Adipose tissue (tissue), 3 donors: ENCODE measurements around the gene PPIL1. TPM values are rescaled to one million over a fixed set of nuclear protein-coding genes. Genes with fewer than 3 reads are reported as not detected.

Experiments used
- H3K27ac ChIP-seq: one replicate; pipeline ENCODE4 v1.5.1; 2013; ENCODE audit warnings: low read depth, low read length
- WGBS, 3 donors: extraction: QIAGEN DNeasy Blood & Tissue Kit; methylation state at CpG; one replicate each; pipeline ENCODE4 v1.1.7; 2013; 5-methylcytosine and 5-hydroxymethylcytosine counted together
- polyA plus RNA-seq, 3 donors: library from polyadenylated mRNA; stranded (reverse); fragments of 200-250 nt; gene quantifications; one replicate each; pipeline ENCODE4 v1.2.3, GENCODE V29; 2013
- donor health status: healthy with polysubstance abuse.
- donor health status: Bipolar disorder and iron deficiency.
- donor health status: healthy.

PPIL1 gene
- 10 to 100 TPM; 13.0 to 46.3 (median 13.3) TPM for polyA plus RNA-seq

DNA sequence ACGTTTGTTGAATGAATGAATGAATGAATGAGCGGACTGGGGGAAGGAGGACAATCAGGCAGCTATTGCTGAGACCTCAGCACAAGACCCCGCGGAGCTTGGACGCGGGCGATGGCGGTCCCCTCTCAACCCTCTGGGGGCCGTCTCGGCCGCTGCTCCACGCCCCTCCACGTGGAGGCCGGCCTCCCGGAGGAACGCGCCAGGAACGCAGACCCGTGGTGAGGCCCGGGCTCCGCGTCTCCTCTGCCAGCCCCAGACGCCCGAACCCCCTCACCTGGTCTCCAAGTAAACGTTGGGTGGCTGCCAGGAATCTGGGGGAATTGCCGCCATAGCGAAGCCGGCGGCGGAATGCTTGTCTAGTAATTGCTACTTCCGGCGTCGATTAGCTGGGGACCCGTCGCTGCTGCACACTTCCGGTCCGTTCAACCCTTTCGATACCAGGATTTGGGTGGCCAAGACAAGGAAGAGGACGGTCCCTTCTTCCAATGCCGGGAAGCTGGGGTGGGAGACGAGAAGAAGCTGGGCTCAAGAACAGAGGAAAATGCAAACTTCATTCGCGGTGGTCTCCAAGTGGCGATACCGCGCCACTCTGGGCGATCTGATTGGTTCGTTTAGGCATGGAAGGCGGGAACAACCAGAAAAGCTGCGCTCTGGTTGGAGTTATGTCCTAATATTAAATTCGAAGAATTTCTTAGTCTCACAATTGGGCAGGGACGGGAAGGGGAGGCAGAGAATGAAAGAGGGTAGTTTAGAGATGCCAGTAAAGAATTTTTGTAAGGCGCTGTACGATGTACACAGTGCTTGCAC lies at the start of gene PPIL1:
PPIL1 (minus strand) TSS at position 361 of the 807 bp plus-strand sequence; CDS start at position 330, 31 bp downstream.
- peak within 1 kb of the TSS; percentile 36 for H3K27ac ChIP-seq
- WGBS, 3 donors, result 0 to 1% (median 0%) methylated on average over 54 of the region's 54 CpGs

DNA sequence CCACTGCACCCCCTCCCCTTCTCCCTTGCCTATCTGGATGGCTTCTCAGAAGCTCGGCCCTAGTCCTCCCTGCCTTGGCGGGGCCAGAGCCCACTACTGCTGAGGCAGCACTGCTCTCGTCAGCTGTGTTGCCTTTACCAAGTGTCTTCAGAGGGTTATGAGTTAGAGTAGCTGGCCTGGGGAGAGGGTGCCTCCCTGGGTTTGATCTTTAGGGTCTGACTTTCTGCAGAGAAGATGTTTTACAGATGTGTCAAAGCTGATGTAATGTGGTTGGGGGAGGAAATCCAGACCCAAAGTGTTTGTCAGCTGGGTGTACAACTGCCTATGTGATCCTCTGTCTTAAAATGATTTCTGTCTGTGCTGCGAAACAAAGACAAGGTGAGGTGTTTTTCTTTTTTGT lies 49.5 kb upstream of the PPIL1 start:
- no peak overlapping the region for H3K27ac ChIP-seq
- 80 to 90% (median 86%) methylated on average over 4 of the region's 4 CpGs for WGBS, 3 donors

DNA sequence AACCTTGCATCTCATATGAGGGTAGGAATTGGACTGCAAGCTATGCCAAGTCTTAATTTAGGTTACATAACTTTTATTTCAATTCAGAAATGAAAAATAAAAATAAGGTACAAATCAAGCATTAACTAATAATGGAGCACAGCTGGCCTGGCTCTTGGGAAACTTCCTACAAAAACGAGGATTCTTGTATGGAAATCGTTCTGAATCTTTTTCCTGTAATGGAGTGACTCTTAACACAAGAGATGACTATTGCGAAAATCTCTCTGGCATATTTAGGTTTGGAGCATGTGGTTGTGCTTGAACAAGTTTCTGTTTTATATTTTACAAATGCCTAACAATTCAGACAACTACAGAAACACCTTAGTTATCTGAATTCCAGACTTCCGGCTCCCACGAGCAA lies 45.9 kb upstream of the PPIL1 start:
- WGBS, 3 donors, result 61 to 89% (median 66%) methylated on average over 5 of the region's 5 CpGs
- H3K27ac ChIP-seq, result no peak overlapping the region

DNA sequence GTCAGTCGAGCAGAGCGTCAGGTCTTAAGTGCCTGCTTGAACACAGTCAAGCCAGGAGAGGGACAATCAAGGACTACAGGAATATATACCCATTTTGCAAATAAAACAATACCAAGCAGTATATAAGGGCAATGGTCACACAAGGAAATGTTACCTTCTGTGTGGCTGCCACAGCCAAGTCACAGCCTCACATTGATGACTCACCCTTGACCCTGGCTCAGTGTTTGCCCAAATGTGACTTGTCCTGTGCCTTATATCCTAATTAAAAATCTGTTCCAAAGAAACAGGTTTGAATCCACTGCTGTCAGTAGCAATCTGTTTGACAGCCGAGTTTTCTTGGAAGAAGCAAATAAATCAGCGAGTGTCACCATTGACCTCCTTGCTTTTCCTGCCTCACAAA lies 45.4 kb upstream of the PPIL1 start:
- H3K27ac ChIP-seq, result no peak overlapping the region
- WGBS, 3 donors, result 85 to 89% (median 89%) methylated on average over 4 of the region's 4 CpGs

DNA sequence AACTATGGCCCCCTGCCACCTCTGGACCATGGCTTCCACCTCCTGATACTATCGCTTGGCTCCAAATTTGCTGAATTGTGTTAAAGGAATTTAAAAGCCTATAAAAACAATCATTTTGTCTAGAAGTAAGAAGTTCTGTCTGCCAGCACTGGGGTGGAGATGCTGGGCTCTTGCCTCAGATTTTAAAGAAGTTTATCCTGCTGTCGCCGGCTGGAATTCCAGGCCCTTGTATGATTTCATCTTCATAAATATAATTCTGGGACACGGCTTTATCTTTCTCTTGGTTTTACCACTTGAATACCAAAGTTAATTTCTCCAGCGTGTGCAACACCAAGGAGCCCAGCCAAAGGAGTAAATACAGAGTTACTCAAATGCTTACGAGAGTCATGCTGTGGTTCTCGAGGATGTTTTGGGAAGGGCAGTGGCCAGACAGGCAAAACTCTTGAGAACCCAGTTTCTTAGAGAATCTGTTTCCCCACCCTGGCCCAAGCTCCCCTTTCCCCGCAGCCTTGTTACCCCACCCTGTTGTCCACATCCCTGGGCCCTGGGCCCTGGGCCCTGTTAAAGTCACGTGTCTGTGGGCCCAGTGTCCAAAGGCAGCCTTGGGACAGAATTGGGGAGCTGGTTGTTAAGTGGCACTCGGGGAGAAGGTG lies 43.1 kb upstream of the PPIL1 start:
- no peak overlapping the region for H3K27ac ChIP-seq
- WGBS, 3 donors, result 68 to 83% (median 76%) methylated on average over 10 of the region's 10 CpGs

DNA sequence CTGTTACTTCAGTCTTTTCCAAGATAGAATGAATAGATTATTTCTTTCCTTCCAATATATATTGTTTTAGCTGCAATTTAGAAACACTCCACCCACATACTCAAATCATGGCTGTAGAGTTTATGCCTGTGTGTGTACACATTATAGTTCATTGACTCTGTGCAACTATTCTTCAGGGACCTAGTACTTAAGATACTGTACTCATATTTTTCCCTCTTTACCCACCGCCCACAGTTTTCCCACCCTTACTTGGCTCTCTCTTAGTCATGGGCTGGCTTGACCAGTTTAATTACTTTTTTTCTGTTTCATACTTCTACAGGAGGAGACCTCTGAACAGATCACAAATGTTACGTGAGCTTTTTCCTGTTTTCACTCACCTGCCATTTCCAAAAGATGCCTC lies 41.5 kb upstream of the PPIL1 start:
- 84 to 91% (median 88%) methylated on average over 2 of the region's 2 CpGs for WGBS, 3 donors
- H3K27ac ChIP-seq, result no peak overlapping the region

DNA sequence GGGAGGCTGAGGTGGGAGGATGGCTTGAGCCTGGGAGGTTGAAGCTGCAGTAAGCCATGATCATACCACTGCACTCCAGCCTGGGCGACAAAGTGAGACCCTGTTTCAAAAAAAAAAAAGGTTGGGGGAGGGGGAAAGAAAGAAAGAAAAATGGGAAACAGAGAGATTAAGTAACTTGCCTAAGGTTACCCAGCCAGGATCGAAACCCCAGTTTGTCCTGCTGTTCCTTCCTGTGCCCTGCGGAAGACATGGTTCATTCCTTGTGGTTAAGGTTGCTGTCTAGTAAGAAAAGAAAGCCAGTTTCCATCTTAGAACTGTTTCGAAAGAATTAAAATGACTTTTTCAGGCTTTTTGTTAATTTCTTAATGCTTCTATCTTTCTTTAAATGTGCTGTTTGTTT lies 41.0 kb upstream of the PPIL1 start:
- 70 to 90% (median 84%) methylated on average over 4 of the region's 4 CpGs for WGBS, 3 donors
- no peak overlapping the region for H3K27ac ChIP-seq

DNA sequence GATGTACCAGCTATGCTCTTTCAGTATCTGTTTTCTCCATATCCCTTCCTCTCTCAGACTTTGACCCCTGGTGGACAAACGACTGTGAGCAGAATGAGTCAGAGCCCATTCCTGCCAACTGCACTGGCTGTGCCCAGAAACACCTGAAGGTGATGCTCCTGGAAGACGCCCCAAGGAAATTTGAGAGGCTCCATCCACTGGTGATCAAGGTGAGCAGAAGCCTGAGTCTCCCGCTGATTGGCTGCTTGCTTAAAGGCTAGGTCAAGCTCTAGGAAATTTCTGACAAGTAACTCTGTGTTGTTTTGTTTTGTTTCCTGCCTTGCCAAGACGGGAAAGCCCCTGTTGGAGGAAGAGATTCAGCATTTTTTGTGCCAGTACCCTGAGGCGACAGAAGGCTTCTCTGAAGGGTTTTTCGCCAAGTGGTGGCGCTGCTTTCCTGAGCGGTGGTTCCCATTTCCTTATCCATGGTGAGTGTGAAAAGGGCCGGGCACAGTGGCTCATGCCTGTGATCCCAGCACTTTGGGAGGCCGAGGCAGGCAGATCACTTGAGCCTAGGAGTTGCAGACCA lies 39.7 kb upstream of the PPIL1 start:
- WGBS, 3 donors, result 67 to 75% (median 74%) methylated on average over 10 of the region's 10 CpGs
- H3K27ac ChIP-seq, result no peak overlapping the region

DNA sequence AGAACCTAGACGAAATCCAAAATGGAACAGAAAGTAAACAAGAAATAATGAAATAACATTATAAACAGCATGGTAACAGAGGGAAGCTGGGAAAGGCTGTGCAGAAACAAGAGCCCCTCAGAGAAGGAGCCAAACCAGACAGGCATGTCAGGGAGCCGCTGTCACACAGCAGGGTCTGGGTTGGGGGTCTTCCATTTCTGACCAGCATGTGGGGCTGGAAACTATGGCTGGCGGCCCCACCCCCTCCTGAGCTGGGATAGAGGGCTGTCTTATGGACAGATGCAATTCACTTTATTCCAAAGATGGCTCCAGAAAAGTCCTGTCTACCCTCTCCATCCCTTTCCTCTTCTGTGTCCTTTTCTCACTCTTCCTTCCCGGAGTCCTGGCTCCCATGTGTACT lies 38.5 kb upstream of the PPIL1 start:
- 79 to 86% (median 86%) methylated on average over 4 of the region's 4 CpGs for WGBS, 3 donors
- no peak overlapping the region for H3K27ac ChIP-seq

DNA sequence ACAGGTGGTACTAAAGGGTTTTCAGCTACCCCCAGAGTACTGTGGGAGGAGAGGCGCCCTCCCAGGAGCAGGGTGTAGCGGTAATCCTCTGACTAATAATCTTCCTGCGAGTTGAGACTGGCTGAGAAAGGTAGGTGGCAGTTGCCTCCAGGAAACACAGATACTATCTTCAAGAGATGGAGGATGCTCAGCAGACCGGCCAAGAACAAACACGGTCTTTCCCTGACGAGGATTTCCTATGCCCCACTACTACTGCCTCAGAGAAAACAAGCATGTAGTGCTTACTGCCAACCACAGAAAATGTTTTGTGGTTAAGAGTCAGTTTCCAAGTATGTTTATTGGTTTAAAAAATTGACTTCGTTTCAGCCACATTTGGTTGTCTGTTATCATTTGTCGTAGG lies 38.0 kb upstream of the PPIL1 start:
- no peak overlapping the region for H3K27ac ChIP-seq
- 56 to 78% (median 66%) methylated on average over 8 of the region's 8 CpGs for WGBS, 3 donors

DNA sequence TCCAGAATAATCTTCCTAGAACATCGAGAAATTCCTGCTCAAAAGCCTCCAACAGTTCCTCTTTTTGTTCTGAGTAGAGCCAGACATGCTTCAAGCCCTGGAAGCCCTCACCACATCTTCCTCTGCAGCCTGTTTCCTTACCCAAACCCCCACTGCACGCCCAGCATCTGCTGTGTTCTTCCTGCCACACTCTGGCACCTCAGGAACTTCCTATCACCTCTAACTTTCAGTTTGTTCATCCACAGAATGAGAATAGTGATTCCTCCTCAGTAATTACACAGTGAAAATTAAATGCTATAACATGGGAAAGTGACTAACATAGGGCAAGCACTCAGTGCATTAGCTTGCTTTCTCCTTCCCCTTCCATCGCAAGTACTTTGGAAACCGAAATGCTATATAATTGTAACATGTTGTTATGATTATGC lies 37.4 kb upstream of the PPIL1 start:
- WGBS, 3 donors, result 43 to 80% (median 58%) methylated on average over 4 of the region's 4 CpGs
- H3K27ac ChIP-seq, result no peak overlapping the region

DNA sequence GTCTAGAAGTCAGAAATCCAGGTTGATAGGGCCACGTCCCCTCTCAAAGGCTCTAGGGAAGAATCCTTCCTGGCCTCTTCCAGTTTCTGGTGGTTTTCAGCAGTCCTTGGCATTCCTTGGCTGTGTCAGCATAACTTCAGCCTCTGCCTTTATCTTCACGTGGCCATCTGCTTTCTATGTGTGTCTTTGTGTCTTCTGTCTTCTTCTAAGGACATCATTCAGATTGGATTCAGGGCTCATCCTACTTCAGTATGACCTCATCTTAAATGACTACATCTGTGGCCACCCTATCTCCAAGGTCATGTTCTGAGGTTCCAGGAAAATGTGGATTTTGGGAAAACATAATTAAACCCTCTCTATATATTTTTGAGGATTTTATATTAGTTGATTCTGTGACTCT lies 34.1 kb upstream of the PPIL1 start:
- 80 to 90% (median 82%) methylated on average over 2 of the region's 2 CpGs for WGBS, 3 donors
- H3K27ac ChIP-seq, result no peak overlapping the region

DNA sequence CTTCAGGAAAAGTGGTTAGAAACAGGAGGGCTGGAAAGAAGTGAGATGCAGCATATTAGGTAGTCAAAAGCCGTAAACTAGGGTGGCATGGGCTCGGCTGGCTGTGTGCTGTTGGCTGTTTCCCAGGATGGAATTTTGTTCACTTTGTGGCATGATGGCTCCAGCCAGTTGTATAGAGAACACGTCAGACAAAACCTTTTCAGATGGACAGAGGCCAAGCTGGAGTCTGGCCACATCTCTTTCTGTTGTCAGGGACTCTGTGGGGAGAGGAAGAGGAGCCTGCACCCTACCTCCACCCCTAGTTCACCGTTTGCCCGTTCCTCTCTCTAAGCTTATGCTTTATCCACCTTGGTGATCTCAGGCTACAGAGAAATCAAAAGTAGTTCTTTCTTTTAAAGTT lies 33.2 kb upstream of the PPIL1 start:
- WGBS, 3 donors, result 17 to 54% (median 43%) methylated on average over 5 of the region's 5 CpGs
- H3K27ac ChIP-seq, result no peak overlapping the region

DNA sequence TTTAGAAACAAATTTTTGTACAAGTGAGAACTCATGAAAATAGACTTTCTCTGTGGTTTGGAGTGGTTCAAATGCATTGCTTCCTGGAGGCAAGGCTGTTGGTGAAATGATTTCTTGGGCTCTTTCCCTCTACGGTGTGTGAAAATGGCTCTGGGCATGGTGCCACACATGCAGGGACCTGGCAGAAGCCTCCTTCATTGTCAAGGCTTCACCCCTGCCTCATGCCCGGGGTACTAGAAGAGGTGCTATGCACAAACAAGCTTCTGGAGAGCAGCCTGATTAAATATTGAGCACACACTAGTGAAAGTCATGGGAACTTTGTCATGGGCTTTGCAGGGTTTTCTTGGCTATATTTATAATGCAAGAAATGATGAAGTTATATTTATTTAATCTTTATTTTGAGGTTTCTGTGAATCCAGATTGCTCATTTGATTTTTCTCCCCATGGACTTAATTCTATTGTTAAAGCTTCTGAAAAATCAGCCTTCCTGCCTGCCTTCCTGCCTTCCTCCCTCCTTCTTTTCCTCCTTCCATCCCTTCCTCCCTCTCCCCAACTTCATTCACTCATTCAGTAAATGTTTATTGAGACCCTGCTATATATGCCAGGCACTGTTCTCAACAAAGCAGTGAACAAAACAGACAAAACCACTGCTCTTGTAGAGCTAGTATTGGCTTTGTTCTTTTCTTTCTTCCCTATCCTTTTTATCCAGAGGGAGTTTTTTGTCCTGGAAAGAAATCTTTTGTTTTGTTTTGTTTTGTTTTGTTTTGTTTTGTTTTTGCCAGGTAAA lies 32.1 kb upstream of the PPIL1 start:
- 6 to 38% (median 29%) methylated on average over 2 of the region's 2 CpGs for WGBS, 3 donors
- no peak overlapping the region for H3K27ac ChIP-seq

DNA sequence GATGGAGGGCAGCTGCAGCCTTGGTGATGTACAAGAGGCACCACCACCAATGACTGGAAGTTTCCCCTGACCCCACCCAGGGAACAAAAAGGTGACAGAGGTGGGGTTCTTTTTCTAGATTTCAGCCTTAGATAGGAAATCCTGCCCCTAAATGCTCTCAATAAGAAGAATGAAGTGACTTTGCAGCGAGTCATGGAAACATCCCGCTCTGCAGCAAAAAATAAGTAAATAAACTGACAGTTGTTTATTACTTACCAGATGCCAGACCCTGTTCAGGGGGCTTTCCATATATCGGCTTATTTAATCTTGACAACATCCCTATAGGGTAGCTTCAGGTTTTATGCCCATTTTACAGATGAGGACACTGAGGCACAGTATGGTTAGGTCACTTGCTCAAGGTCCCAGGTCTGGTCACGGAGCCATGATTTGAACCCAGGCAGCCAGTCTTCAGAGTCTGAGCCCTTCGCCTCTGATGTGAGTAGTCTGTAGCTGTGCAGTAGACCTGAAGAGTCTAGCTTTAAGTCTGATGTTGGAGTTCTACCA lies 30.3 kb upstream of the PPIL1 start:
- WGBS, 3 donors, result 98 to 99% (median 98%) methylated on average over 5 of the region's 5 CpGs
- no peak overlapping the region for H3K27ac ChIP-seq

DNA sequence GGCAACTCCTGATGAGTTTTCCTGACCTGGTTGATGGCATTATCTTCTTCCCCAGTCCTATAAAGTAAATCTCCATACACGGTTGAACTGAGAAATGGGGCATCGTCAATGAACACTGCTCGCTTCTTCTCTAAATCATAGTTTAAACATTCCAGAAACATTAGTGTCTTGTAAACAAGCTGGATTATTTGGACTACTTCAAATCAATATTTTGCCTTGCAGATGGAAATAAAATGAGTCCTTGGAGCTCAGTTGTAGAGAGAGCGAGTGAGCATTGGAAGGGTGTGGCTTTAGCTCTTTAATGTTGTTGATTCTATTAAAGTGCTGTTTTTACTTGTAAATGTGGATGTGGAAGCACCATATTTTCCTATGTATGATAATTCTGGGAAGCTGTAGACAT lies 29.5 kb upstream of the PPIL1 start:
- H3K27ac ChIP-seq, result no peak overlapping the region
- WGBS, 3 donors, result 54 to 86% (median 85%) methylated on average over 4 of the region's 4 CpGs

DNA sequence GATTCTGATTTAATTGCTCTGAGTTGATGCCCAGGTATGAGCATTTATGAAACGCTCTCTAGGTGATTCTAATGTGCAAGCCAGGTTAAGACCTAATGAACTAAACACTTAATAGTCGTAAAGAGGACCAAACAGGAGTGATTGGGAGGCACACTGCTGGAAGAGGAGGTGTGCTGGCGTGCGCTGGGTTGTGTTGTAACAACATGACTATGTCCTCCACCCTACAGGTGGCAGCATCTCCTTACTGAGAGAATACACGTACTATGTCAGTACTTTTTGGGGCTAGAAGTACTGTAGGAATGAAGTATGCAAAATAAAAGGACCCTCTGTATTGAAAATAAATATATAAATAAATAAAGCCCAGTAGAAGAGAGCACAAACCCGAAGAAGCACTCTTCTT lies 23.0 kb upstream of the PPIL1 start:
- 79 to 87% (median 86%) methylated on average over 6 of the region's 6 CpGs for WGBS, 3 donors

More for the DNA sequence above, 23.0 kb upstream of the PPIL1 start:
- H3K27ac ChIP-seq, result no peak overlapping the region
